Neutrophil (primary cell): ENCODE data around the gene SETBP1.

ENCODE experiments used
- H3K27ac ChIP-seq: fragments of 200-600 bp; sonication (generic); 2 replicates; pipeline ENCODE4 v1.5.1; 2016; ENCODE audit warnings: mild to moderate bottlenecking, moderate library complexity
- H3K27me3 ChIP-seq: fragments of 200-600 bp; sonication (generic); 2 replicates; pipeline ENCODE4 v1.6.0; 2016; ENCODE audit warnings: mild to moderate bottlenecking
- H3K36me3 ChIP-seq: fragments of 200-600 bp; sonication (generic); 2 replicates; pipeline ENCODE4 v1.5.1; 2017
- H3K4me1 ChIP-seq, 2 experiments: fragments of 200-600 bp in 1 of 2; sonication (generic) in 1 of 2; 1 replicate in 1 of 2; 2 replicates in 1 of 2; pipeline versions ENCODE4 v1.5.1 to v1.6.1; 2013 to 2016; ENCODE audit warnings: low read depth in 1 of 2, low read length in 1 of 2, mild to moderate bottlenecking in 1 of 2, moderate library complexity in 1 of 2; ENCODE audit not compliant: control insufficient read depth in 1 of 2, insufficient read depth in 1 of 2
- H3K4me3 ChIP-seq, 2 experiments: fragments of 200-600 bp in 1 of 2; sonication (generic) in 1 of 2; 1 replicate in 1 of 2; 2 replicates in 1 of 2; pipeline ENCODE4 v1.5.1; 2013 to 2016; ENCODE audit warnings: low read depth in 1 of 2, low read length in 1 of 2, mild to moderate bottlenecking in 1 of 2, moderate library complexity in 1 of 2
- H3K9me3 ChIP-seq: fragments of 200-600 bp; sonication (generic); 2 replicates; pipeline ENCODE4 v1.5.1; 2016
- CTCF ChIP-seq: fragments of 200-600 bp; sonication (generic); IDR thresholded peaks from 2 replicates; pipeline ENCODE4 v1.5.1; 2016; ENCODE audit warnings: antibody characterized with exemption

The SETBP1 gene

DNA sequence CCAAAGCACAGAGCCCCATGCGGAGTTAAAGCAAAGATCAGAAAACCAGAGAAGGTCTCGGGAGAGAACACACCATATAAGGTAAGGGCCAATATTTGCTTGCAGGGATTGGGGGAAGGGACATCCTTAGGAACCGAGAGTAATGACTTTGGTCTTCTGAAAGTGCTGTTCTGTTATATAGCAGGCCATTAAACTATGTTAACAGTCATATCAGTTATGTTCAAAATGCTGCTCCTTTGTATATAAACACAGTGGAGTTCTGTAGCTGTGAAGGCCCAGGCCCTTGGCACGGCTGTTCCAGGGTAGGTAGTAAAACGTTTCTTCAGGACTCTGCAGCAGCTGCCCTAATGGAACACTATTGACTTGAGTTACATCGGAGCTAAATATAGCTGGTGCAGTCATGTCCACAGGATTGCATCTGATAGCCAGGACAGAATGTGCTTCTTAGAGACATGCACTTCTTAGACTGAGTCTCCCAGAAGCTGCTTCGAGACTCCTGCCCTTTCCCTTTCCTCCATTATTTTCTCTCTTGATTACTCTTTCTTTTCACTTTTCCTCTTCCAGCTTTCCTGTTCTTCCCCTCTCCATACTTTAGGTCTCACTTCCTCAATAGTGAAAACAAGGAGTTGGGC is 122.4 kb downstream of the SETBP1 start:
- no peaks in the 10 kb centered on the region for H3K9me3 ChIP-seq
- H3K4me3 ChIP-seq: no peak overlapping the region
- H3K36me3 ChIP-seq: no peaks in the 10 kb centered on the region
- H3K27ac ChIP-seq: no peak overlapping the region
- H3K27me3 ChIP-seq: no peaks in the 10 kb centered on the region
- H3K4me1 ChIP-seq: no peaks in the 10 kb centered on the region
- TF ChIP-seq CTCF: no peak

DNA sequence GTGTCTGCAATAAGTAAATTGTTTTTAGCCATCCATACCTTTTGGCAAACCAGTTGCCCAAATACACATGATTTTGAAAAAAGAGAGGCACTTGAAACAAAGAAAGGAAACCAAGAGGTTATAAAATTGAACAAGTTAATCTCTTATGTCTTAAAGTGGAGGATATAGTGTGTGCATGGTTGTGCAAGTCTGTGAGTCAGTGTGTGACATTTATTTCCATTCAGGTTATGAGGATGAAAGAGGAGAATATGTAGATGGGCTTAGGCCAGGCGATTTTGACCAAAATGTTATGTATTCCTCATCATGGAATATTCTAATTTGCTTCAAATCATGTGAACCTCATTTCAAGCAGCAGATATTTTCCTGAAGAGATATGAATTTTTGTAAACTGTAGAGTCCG is 123.3 kb downstream of the SETBP1 start:
- Histone ChIP-seq H3K4me3 (no peak overlapping the region), H3K27me3 (no peaks in the 10 kb centered on the region), H3K27ac (no peak overlapping the region), H3K36me3 (no peaks in the 10 kb centered on the region), H3K9me3 (no peaks in the 10 kb centered on the region), H3K4me1 (no peaks in the 10 kb centered on the region)
- TF ChIP-seq CTCF: no peak

GRCh38 chr18:44805176-44805575 is 124.5 kb downstream of the SETBP1 start:
- Histone ChIP-seq H3K27me3 (no peaks in the 10 kb centered on the region), H3K4me3 (no peak overlapping the region), H3K9me3 (no peaks in the 10 kb centered on the region), H3K27ac (no peak overlapping the region), H3K4me1 (no peaks in the 10 kb centered on the region), H3K36me3 (no peaks in the 10 kb centered on the region)
- TF ChIP-seq CTCF: no peak

GRCh38 chr18:44805643-44806042 is 125.0 kb downstream of the SETBP1 start:
- Histone ChIP-seq H3K9me3 (no peaks in the 10 kb centered on the region), H3K4me1 (no peaks in the 10 kb centered on the region), H3K4me3 (no peak overlapping the region), H3K36me3 (no peaks in the 10 kb centered on the region), H3K27me3 (no peaks in the 10 kb centered on the region), H3K27ac (no peak overlapping the region)
- no peak for TF ChIP-seq CTCF

DNA sequence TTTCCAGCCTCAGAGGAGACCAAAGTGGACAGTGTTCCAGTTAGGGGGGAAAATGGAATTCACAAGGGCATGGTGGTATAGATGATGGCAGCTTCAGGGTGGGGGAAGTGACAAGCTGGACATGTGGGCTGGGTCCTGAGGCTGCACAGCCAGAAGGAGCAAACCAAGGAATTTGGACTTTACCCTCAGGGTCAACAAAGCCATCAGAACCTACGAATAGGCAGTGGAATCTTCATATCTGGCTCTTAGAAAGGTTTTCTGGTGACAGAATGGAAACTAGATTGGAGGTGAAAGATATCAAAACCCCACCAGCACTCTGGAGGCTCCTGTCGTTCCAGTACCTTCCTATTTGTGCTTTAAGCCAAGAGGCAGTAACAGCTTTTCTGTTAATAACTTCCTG is 127.1 kb downstream of the SETBP1 start:
- Histone ChIP-seq H3K4me1 (no peaks in the 10 kb centered on the region), H3K27ac (no peak overlapping the region), H3K4me3 (no peak overlapping the region), H3K9me3 (no peaks in the 10 kb centered on the region), H3K36me3 (no peaks in the 10 kb centered on the region), H3K27me3 (no peaks in the 10 kb centered on the region)
- TF ChIP-seq CTCF: no peak
